CD4-positive, alpha-beta T cell treated with Interleukin-15 for 1 hour (primary cell): Measurements from ENCODE around the gene EOLA2.
"Not testable (repeated sequence)": the region's sequence is repeated elsewhere in the genome, so short reads cannot be mapped to it uniquely, and the experiment has no call there.

Experiments used
- DNase-seq: peaks from one replicate; pipeline ENCODE4 v3.0.0-alpha.2; 2020

EOLA2 gene

GRCh38 chrX:149932150-149932549, 6.1 kb downstream of the EOLA2 start:
- DNase-seq: not testable (repeated sequence)

DNA sequence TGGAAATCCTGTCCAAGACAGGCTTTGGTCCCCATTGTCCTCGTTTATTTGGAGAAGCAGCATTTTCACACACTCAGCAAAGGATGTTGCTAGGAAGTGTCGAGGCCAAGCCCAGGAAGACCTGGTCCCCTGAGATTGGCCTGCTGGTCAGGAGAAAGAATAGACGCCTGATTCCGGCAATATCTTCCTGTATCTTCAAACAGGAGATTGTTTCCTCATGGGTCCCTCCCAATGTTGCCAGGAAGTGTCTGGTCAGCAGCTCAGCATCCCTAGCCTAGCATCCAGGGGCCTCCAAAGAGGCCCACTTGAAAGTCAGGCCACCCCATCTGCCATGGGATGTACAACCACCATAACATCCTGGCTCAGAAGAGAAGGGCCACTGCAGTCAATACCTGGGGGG, 6.9 kb downstream of the EOLA2 start:
- not testable (repeated sequence) for DNase-seq

- not testable (repeated sequence) for DNase-seq
Measured at GRCh38 chrX:149929400-149929799, 8.9 kb downstream of the EOLA2 start, which contains the start of gene HSFX4. HSFX4 (plus strand) TSS chrX:149929573; CDS start chrX:149929645, 72 bp downstream.

- not testable (repeated sequence) for DNase-seq
Measured at GRCh38 chrX:149928635-149929034, 9.7 kb downstream of the EOLA2 start.

DNA sequence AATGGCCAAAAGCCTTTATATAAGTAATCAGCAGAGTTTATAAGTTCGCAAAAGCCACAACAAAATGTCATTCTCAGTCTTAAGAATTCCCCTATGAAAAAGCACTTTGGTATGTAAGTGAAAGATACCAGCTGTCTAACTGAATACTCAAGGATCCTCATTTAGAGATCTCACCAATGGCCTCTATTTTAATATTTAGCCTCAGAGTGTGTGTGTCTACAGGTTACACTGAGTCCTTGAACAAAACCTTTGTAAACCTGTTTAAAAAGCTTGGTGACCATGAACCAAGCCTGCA, 10.4 kb downstream of the EOLA2 start:
- DNase-seq: not testable (repeated sequence)

DNA sequence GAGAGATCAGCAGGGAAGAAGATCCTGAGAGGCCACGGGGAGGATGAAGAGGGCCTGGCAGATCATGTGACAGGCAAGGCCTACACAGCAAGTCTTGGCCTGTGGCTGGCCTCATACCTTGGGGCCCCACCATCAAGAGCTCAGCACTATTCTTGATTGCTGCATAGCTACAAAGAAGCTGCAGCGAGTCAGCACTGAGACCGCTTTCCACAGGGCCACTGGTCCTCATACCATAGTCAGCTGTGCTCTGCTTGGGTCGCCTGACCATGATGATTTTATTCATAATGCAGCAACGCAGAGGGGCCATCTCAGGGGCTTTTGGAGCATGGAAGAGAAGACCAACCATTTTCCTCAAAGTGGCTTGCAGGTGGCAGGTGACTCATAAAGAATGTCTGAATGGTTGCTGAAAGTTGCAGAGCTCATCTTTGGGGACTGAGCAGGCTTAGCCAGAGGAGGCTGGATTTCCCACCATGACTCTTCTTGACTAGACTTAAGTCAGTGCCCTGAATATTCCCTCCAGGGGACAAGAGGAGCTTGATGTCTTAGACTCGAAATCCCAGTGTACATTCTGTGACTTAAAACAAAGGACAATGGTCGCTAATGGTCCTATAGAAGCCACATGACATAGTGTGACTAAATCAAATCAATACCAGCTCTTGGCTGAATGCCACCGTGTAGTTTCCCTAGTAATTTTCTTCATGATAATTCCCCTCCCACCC, 10.9 kb downstream of the EOLA2 start:
- DNase-seq: not testable (repeated sequence)

DNA sequence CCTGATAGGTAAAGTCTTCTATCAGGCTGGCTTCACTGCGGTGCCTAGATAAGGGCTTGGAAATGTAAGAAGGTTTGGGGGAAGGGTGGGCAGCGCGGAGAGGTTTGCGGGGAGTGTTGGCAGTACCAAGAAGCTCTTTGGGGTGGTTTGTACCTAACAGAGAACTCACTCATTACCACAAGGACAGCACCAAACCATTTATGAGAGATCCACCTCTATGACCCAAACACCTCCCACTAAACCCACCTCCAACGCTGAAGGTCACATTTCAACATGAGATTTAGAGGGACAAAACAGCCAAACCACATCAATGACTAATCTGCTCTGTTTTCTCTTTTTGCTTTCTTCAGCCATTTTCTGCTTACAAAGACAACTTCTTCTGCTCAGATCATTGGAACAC, 13.9 kb downstream of the EOLA2 start:
- not testable (repeated sequence) for DNase-seq

- DNase-seq: not testable (repeated sequence)
Measured at GRCh38 chrX:149923836-149924235, 14.5 kb downstream of the EOLA2 start.

DNA sequence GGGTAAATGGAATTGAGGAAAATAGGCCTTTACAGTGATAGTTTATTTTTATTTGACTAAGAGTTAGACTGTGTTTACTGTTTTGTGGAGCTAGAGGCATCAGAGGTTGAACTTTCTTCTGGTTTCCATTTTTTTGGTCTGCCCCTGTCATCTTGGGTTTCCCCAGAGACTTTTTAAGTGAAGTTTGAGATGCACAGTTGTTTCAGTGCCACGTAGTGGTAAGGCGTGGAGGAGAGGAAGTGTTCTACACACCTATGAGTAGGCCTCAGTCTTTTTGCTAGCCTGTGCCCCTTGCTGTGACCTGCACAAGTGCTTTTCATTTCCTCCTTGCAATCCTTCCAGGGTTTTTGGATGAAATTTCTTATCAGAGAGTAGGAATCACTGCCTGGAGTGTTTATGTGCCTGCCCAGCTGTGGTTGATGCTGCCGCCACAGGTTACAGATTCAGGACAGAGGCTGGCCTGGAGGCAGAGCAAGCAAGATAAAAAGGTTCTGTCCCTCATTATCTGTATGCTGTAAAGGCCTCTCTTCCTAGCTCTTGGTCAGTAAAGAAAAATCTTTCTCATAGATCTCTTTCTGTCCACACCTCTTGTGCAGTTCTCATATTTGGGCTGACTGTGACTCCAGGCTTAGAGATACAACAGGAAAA, 21.4 kb downstream of the EOLA2 start:
- no peak for DNase-seq

- DNase-seq: no peak
Measured at GRCh38 chrX:149910178-149910695, 28.1 kb downstream of the EOLA2 start.

- no peak for DNase-seq
Measured at GRCh38 chrX:149909324-149910177, 28.7 kb downstream of the EOLA2 start.

DNA sequence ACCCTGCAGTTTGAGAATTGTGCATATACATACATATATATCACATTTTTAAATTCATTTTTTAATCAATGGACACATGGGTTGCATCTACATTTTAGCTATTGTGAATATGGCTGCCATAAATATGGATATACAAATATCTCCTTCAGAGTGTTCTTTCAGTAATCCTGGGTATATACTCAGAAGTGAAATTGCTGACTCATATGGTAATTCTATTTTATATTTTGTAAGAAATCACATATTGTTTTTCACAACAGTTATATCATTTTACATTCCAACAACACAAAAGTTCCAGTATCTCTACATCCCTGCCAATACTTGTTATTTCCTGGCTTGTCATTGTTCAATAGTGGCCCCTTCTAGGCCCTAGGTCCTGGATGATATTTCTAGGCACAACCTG, 29.6 kb downstream of the EOLA2 start:
- DNase-seq: no peak

GRCh38 chrX:149908308-149908707, 30.0 kb downstream of the EOLA2 start:
- no peak for DNase-seq

DNA sequence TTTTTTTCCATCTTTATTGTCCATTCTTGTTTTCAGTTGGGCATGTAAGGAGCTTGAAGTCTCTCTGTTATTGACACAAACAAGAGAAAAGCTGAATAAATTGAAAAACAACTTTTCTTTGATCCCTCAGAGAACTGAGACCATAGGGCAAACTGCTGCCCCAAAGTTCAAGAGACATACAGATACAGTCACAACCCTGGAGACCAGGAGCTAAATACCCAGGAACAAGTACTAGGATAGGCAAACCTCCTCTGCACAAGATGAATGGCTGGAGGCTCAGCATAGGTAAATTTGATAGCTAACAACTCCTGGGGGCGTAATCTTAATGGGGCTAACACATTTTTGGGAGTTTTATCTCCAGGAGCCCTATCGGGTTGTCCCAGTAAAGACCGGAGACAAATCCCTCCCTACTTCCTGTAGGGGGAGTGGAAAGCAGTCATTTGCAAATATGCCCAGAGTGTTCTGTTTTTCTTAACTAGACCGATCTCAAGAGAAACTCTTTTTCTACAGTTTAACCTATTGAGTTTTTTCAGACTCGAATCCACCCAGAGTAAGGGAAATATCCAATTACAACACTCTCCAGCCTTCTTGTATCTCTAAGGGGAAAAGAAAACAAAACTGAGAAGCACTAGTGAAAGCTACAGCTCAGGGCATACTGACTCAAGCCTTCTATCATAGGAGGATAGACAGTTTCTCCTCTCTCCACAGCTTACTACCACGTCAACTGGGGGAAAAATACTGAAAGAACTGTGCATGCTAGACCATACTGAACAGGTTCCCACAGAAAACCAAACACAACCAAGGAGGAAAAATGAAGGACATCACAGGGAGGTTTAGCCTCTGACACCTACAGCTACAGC, 34.2 kb downstream of the EOLA2 start:
- no peak for DNase-seq

GRCh38 chrX:149898554-149898953, 39.7 kb downstream of the EOLA2 start:
- DNase-seq: no peak

DNA sequence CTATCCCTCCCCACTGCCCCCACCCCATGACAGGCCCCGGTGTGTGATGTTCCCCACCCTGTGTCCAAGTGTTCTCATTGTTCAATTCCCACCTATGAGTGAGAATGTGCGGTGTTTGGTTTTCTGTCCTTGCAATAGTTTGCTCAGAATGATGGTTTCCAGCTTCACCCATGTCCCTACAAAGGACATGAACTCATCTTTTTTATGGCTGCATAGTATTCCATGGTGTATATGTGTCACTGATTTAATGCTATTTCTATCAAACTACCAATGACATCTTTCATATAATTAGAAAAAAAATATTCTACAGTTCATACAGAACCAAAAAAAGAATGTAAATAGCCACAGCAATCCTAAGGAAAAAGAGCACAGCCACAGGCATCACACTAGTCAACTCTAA, 47.5 kb downstream of the EOLA2 start:
- DNase-seq: not testable (repeated sequence)
